Measurements from ENCODE around the gene CBLN4. TPM values are rescaled to one million over a fixed set of nuclear protein-coding genes. Genes with fewer than 3 reads are reported as not detected.

CBLN4 gene
- total RNA-seq (ENCODE audit: unreplicated experiment), result not detected
- long read RNA-seq, result 0 reads

DNA sequence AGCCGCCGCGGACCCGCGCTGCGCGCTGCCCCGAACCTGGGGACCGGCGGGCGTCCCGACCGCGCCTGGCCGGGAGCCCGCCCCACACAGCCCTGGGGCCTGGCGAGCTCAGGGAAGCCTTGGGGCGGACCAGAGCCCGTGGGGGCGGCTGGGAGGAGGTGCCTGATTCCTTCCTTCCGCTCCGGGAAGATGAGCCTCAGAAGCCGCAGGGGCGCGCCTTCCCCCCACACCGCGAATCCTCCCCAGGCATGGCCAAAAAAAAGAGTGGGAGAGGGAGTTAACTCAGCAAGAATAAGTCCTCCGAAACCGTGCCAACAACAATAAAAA is at the start of gene CBLN4:
CBLN4 (minus strand) TSS at position 131 of the 327 bp plus-strand sequence. CDS start 1,348 bp downstream, outside the sequence.
- Mint-ChIP-seq H3K27me3 (ENCODE audit: unreplicated experiment) (peaks cover 5% of the 10 kb centered on the region), H3K9me3 (ENCODE audit: unreplicated experiment) (peaks cover 10% of the 10 kb centered on the region)
- no peak for DNase-seq

DNA sequence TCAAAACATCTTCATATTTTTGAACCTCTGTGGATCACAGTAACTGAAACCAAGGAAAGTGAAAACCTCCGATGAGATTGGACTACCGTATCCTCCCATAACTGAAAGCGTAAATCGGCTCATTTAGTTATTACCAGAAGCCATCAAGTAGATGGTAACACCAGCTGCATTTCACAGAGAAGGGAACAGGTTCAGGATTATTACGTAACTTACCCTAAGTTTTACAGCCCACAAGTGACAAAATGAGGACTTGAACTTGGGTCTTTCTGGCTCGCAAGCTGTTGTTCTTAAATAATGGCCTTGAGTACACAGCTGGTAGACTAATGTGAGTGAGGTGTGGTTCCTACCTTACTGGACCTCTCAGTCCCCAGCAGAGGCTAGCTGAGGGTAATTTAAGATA is 37.9 kb upstream of the CBLN4 start:
- no peak overlapping the region for H3K27ac Mint-ChIP-seq (ENCODE audit: unreplicated experiment)
- no peaks in the 10 kb centered on the region for H3K4me1 Mint-ChIP-seq (ENCODE audit: low read depth, unreplicated experiment)
- H3K4me3 Mint-ChIP-seq (ENCODE audit: unreplicated experiment), result no peak overlapping the region
- TF ChIP-seq, protein P1, sequence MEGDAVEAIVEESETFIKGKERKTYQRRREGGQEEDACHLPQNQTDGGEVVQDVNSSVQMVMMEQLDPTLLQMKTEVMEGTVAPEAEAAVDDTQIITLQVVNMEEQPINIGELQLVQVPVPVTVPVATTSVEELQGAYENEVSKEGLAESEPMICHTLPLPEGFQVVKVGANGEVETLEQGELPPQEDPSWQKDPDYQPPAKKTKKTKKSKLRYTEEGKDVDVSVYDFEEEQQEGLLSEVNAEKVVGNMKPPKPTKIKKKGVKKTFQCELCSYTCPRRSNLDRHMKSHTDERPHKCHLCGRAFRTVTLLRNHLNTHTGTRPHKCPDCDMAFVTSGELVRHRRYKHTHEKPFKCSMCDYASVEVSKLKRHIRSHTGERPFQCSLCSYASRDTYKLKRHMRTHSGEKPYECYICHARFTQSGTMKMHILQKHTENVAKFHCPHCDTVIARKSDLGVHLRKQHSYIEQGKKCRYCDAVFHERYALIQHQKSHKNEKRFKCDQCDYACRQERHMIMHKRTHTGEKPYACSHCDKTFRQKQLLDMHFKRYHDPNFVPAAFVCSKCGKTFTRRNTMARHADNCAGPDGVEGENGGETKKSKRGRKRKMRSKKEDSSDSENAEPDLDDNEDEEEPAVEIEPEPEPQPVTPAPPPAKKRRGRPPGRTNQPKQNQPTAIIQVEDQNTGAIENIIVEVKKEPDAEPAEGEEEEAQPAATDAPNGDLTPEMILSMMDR (IDR thresholded peaks at IDR 0.05; ENCODE audit: partially characterized antibody, unreplicated experiment), result no peak
- H3K27me3 Mint-ChIP-seq (ENCODE audit: unreplicated experiment), result peaks cover 2% of the 10 kb centered on the region
- DNase-seq, result no peak
- no peaks in the 10 kb centered on the region for H3K9me3 Mint-ChIP-seq (ENCODE audit: unreplicated experiment)
- H3K36me3 Mint-ChIP-seq (ENCODE audit: unreplicated experiment), result no peaks in the 10 kb centered on the region

More for the DNA sequence above, at the start of gene CBLN4:
- Mint-ChIP-seq H3K36me3 (ENCODE audit: unreplicated experiment) (peaks cover 4% of the 10 kb centered on the region), H3K4me3 (ENCODE audit: unreplicated experiment) (peak within 1 kb of the TSS; percentile 86), H3K4me1 (ENCODE audit: low read depth, unreplicated experiment) (no peaks in the 10 kb centered on the region), H3K27ac (ENCODE audit: unreplicated experiment) (no peak within 1 kb of the TSS)
- TF ChIP-seq, protein P1 (IDR thresholded peaks at IDR 0.05; ENCODE audit: partially characterized antibody, unreplicated experiment), result no peak

GRCh38 chr20:56032251-56032650 is 26.9 kb upstream of the CBLN4 start:
- Mint-ChIP-seq H3K27ac (ENCODE audit: unreplicated experiment) (no peak overlapping the region), H3K36me3 (ENCODE audit: unreplicated experiment) (peaks cover 7% of the 10 kb centered on the region), H3K4me3 (ENCODE audit: unreplicated experiment) (no peak overlapping the region), H3K4me1 (ENCODE audit: low read depth, unreplicated experiment) (no peaks in the 10 kb centered on the region), H3K9me3 (ENCODE audit: unreplicated experiment) (peaks cover 2% of the 10 kb centered on the region), H3K27me3 (ENCODE audit: unreplicated experiment) (peaks cover 3% of the 10 kb centered on the region)
- DNase-seq, result no peak
- TF ChIP-seq, protein P1 (IDR thresholded peaks at IDR 0.05; ENCODE audit: partially characterized antibody, unreplicated experiment), result no peak

DNA sequence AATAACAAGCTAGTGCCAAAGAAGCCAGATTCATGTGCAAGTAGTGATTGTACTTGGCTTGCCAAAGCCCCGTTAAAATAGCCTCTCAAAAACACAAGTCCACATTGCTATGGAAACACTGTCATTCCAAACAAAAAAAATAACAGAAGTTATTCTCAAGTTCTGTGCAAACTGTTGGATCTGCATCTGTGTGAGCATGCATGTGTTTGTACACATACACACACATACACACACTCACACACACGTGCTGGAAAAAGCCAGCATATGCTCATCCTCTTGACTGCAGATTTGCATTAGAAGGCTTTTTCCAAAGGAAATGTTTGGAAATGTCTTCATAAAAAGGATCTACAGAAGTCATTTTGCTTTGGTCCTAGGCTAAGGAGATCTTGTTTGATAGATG is 13.4 kb upstream of the CBLN4 start:
- Mint-ChIP-seq H3K27me3 (ENCODE audit: unreplicated experiment) (no peaks in the 10 kb centered on the region), H3K4me3 (ENCODE audit: unreplicated experiment) (no peak overlapping the region), H3K27ac (ENCODE audit: unreplicated experiment) (no peak overlapping the region), H3K36me3 (ENCODE audit: unreplicated experiment) (no peaks in the 10 kb centered on the region), H3K4me1 (ENCODE audit: low read depth, unreplicated experiment) (no peaks in the 10 kb centered on the region), H3K9me3 (ENCODE audit: unreplicated experiment) (peaks cover 9% of the 10 kb centered on the region)
- TF ChIP-seq, protein P1 (IDR thresholded peaks at IDR 0.05; ENCODE audit: partially characterized antibody, unreplicated experiment), result no peak
- no peak for DNase-seq

DNA sequence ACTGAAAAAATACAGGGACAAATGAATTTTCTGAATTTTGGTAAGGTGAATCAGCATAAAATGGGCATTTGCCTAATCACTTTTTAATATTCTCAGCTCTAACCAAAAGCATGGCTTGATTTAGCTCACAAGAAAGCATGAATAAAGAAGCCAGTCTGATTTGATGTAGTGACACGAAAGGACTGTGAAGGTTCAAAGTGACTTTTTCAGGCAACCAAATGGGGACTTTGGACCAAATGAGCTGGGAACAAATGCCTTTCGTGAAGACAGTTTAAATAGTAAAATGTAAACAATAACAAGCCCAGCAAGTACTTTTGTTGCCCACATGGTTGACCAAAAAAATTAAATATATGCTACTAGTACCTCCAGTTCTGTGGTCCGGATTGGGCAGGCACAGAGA is 12.9 kb upstream of the CBLN4 start:
- no peak for DNase-seq
- Mint-ChIP-seq H3K9me3 (ENCODE audit: unreplicated experiment) (peaks cover 9% of the 10 kb centered on the region), H3K4me1 (ENCODE audit: low read depth, unreplicated experiment) (no peaks in the 10 kb centered on the region), H3K4me3 (ENCODE audit: unreplicated experiment) (no peak overlapping the region), H3K27me3 (ENCODE audit: unreplicated experiment) (no peaks in the 10 kb centered on the region), H3K36me3 (ENCODE audit: unreplicated experiment) (no peaks in the 10 kb centered on the region), H3K27ac (ENCODE audit: unreplicated experiment) (no peak overlapping the region)
- TF ChIP-seq, protein P1 (IDR thresholded peaks at IDR 0.05; ENCODE audit: partially characterized antibody, unreplicated experiment), result no peak
